Fibroblast of skin of scalp (primary cell): ENCODE results near the gene CUX1.

Experiments used
- DNase-seq: peaks from one replicate; pipeline ENCODE4 v3.0.0-alpha.2; 2013

Gene CUX1

GRCh38 chr7:101898106-101898505 is 80.7 kb downstream of the CUX1 start:
- peak; percentile 54 for DNase-seq

- DNase-seq: no peak
Observed at GRCh38 chr7:101899616-101900015, 82.2 kb downstream of the CUX1 start.

GRCh38 chr7:101900103-101900502 is 82.7 kb downstream of the CUX1 start:
- DNase-seq: no peak

- DNase-seq: peak; percentile 53
Observed at GRCh38 chr7:101901661-101902491, 84.5 kb downstream of the CUX1 start.

GRCh38 chr7:101902680-101903514 is 85.5 kb downstream of the CUX1 start:
- no peak for DNase-seq

DNA sequence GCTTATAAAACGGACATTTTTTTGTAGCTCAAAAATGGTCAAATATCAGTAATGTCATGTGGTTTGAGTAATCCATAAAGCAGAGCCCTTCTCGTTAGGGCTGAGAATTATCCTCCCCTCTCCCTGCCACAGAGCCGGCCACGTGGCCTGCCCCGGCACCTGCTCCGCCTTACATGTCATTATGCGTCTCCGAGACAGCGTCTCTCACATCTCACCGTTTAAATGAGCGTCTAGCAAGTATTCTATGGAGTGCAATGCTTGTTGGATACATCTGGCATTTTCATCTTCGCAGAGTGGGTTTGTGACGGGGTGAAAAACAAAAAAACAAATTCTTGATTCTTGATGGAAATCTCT is 86.1 kb downstream of the CUX1 start:
- DNase-seq: no peak

DNA sequence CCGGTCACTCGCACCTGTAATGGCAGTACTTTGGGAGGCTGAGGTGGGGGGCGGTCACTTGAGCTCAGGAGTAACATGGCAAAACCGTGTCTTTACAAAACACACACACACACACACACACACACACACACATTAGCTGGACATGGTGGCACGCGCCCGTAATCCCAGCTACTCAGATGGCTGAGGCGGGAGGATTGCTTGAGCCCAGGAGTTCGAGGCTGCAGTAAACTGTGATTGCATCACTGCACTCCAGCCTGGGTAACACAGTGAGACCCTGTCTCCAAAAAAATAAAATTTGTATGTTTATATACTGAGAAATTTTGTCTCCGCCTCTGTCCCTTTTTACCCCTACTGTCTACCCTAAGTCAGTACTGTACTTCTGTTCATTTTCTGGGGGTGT is 86.6 kb downstream of the CUX1 start:
- DNase-seq: no peak

DNA sequence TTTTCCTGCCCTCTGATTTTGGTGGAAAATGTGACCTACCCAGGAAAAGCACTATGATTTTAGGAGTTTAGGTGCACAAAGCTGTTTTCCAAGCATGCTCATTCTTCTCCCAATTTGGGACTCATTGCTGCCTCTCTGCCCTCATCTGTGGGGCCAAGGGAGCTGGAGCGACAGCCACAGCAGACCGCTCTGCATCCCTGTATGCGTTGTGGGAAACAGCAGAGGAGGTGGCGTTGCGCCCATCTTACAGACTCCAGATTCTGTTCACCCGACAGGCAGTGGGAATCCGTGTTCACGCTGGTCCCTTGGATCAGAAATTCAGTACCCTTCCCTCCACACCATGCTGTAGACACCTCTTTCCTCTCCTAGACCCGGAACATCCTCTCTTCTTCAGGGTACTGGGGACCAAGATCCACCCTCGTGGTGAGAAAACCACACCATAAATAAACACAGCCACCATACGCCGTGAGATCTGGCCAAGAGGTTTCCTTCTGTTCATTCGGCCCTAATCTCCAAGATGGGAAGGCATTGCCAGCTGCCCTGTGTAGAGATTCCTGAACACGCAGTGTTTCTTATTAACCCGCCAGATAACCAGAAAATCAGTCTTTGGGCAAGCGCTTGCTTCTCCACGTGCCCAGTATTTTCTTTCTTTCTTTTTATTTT is 87.9 kb downstream of the CUX1 start:
- DNase-seq: no peak

- DNase-seq: no peak
Observed at GRCh38 chr7:101906291-101907240, 89.1 kb downstream of the CUX1 start.

DNA sequence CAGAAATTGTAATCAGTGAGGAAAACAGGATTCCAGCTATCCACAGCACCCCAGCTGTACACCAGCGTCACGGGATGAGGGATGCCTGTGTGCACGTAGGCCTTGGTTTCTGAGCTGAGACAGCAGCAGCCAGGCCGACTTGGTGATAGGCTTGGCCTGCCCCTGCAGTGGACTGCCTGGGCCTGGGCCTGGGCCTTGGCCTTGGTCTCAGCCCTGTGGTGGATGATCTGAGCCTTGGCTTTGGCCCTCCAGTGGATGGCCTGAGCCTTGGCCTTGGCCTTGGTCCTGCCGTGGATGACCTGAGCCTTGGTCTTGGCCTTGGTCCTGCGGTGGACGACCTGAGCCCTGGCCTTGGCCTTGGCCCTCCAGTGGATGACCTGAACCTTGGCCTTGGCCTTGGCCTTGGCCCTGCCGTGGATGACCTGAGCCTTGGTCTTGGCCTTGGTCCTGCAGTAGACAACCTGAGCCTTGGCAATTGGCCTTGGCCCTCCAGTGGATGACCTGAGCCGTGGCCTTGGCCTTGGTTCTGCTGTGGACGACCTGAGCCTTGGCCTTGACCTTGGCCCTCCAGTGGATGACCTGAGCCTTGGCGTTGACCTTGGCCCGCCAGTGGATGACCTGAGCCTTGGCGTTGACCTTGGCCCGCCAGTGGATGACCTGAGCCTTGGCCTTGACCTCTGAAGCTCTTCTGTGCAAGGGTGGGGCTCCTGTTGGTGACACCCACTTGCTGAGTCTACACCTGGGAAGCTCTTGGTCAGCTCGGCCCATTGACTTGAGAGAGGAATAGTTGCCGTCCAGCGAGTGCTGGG is 93.8 kb downstream of the CUX1 start:
- no peak for DNase-seq

DNA sequence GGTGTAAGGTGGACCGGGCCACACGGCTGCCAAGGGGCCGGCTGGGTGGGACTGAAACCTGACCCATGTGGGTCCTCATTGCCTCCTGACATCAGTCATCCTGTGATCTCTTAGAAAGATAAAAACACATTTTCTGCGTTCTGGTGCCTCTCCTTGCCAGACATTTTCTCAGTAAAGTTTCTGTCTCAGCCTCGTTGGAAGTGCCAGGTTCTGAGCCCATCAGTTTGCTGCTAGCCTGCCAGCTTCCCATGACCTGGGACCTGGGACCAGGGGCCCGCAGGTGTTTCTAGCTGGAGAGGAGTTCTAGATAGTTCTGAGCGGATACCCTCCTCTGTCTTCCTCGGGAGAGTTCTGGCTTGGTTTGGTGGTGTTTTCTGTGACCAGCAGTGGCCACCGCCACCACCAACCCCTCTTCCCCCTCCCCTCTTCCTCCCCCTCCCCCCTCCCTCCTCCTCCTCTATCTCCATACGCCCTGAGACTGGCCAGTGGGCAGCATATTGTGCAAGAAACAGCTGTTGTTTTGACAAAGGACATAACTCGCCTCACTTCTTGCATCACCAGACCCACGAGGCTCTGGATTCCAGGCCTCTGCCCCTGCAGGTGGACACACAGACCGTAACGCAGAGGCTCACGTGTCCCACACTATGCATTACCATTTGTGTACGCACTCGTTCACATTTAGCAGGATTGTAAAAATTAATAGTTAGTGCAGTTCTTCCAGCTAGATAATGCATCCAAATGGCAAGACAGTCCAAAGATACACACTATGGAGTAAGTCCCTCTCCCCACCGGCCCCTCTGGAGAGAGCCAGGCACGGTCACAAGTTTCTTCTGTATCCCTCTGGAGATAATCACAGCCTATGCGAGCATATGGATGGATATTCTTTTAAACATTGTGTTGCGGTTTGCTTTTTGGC is 94.6 kb downstream of the CUX1 start:
- no peak for DNase-seq

GRCh38 chr7:101912716-101913110 is 95.3 kb downstream of the CUX1 start:
- no peak for DNase-seq

DNA sequence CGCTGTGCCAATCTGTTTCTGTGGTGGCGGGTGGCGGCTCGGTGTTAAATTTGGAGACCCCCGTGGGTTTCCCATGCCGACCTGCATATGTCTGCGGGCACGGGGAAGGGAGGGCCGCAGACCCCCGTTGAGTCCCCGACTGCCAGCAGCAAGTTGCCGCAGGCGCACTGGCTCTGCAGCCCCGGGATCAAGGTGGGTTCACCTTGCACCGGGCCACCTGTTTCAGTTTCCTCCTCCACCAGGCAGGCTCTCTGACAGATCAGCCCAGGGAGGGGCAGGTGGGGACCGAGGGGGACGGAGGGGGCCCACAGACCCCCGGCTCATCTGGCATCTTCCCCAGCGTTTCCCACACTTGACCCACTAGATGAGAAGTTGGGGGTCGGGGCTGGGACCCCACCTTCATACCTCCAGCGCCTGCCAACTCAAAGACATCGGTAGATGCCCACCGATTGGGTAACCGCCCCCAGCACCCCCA is 95.9 kb downstream of the CUX1 start:
- DNase-seq: no peak

DNA sequence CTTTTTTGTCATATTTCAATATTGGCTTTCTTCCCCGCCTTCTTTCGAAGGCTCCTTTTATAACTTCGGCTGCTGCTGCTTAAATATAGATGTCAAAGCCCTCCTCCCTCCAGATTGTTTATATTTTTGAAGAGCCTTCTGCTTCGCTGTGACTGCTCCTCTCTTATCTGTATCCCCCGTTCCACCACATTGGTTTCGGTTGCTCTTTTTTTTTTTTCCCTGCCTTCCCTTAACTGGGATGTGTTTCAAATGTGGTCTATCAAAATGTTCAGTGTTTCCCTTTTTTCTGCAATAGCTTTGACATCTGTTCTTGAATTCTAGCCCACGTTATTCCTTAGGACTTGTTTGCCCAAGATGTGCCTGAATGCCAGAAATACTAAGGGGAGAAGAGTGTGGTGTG is 96.4 kb downstream of the CUX1 start:
- DNase-seq: no peak

DNA sequence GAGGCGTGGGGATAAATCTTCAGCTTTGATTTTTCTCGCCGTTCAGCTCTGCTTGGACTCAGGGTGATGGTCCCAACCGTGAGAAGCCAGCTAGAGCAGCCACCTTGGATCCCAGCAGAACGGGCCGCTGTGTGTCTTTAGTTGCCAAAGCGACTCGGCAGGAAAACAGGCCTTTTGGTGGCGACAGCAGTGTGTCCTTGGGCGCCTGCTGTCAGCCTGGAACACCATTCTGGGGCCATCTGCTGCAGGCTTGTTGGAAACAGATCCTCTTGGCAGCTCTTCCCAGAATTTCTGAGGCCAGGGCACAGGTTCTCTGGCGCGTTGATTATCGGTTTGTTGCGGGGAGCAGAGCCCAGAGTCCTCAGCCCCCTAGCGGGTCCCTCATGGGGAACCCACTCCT is 97.6 kb downstream of the CUX1 start:
- DNase-seq: no peak

GRCh38 chr7:101916041-101916800 is 98.8 kb downstream of the CUX1 start:
- DNase-seq: no peak

- DNase-seq: no peak
Observed at GRCh38 chr7:101916876-101917275, 99.5 kb downstream of the CUX1 start.

GRCh38 chr7:101917566-101917965 is 100.1 kb downstream of the CUX1 start:
- DNase-seq: no peak

DNA sequence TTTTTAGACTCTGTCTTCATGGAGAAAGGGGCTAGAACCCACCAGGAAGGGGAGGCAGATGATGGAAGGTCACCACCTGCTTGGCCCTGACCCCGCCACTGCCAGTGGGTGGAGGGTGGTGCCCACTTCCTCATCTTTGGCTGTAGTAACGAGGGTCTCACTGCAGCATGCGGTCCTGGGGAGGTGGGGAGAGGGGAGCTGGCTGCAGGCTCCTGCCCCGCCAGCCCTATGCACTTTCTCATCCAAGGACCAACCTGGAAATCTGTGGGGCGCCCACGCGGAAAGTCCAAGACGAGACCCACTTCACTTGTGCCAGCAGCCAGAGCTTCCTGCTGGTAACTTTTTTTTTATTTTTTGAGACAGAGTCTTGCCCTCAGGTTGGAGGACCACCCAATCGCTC is 101.0 kb downstream of the CUX1 start:
- DNase-seq: no peak
